Fibroblast of the aortic adventitia (primary cell): ENCODE data around the gene EXTL2. TPM values are rescaled to one million over a fixed set of nuclear protein-coding genes. Genes with fewer than 3 reads are reported as not detected.

Experiments
- DNase-seq: peaks from one replicate; pipeline ENCODE4 v3.0.0-alpha.2; 2010; ENCODE audit warnings: low read depth
- H3K4me3 ChIP-seq: 2 replicates; pipeline ENCODE4 v1.5.1; 2011; ENCODE audit warnings: low read depth, mild to moderate bottlenecking, control low read depth, low read length, moderate library complexity
- total RNA-seq: library from RNA; depleted of rRNA; stranded (reverse); fragments of >200 nt; gene quantifications from 2 replicates; pipeline ENCODE4 v1.2.3, GENCODE V29; 2012; ENCODE audit warnings: low replicate concordance
- TF ChIP-seq, protein P1 (sequence below): IDR thresholded peaks from 2 replicates; pipeline ENCODE4 v1.5.1; 2011; ENCODE audit warnings: mild to moderate bottlenecking, low read length, control low read depth, inconsistent platforms; ENCODE audit not compliant: insufficient read depth

Gene EXTL2
- total RNA-seq, 1 donor: 34.1 TPM

DNA sequence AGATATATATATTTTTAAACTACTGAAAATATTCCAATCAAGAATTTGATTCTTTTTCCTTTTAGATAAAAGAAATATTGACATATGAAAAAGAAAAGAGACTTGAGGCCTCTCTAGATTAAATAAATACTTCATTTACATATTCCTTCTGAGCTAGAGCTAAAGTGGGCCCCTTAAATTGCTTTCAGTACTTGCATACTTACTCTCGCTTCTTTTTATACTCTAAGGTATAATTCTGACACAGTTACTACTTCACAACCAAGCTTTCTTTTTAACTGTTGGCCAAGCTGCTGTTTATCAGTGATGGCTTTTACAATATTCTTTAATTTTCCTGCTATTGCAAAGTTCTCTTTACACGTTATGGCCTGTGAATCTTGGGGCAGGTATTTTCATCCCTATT lies 24.6 kb downstream of the EXTL2 start:
- TF ChIP-seq, protein P1, sequence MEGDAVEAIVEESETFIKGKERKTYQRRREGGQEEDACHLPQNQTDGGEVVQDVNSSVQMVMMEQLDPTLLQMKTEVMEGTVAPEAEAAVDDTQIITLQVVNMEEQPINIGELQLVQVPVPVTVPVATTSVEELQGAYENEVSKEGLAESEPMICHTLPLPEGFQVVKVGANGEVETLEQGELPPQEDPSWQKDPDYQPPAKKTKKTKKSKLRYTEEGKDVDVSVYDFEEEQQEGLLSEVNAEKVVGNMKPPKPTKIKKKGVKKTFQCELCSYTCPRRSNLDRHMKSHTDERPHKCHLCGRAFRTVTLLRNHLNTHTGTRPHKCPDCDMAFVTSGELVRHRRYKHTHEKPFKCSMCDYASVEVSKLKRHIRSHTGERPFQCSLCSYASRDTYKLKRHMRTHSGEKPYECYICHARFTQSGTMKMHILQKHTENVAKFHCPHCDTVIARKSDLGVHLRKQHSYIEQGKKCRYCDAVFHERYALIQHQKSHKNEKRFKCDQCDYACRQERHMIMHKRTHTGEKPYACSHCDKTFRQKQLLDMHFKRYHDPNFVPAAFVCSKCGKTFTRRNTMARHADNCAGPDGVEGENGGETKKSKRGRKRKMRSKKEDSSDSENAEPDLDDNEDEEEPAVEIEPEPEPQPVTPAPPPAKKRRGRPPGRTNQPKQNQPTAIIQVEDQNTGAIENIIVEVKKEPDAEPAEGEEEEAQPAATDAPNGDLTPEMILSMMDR: no peak
- no peak for DNase-seq
- H3K4me3 ChIP-seq: no peak overlapping the region

DNA sequence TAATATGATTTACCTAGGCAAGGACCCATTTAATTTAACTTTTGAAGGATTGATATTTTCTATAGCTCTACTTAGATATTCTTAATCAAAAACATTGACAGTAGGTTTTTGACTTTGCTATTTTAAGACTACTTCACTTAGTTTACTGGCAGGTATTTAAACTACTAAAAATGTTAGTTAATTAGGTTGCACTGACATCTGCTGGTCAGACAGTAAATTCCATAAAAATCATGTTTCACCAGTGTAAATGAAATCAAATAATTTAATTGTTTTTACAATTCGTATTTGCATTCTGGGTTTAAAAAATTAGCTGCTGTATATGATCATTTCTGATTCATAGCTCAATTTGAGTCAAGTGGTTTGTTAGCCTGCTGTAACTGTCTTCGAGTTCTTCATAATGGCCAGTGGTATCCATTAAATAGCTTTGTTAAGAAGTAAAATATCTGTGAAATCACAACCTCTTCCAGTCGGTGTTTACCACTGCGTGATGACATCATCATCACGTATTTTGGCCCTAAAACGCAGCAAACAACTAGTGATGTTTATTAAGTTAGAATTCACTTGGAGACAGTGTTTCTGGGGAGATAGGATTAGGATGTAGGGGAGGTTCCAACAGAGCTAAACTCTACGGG lies 26.2 kb downstream of the EXTL2 start:
- H3K4me3 ChIP-seq: no peak overlapping the region
- TF ChIP-seq, protein P1: peak; percentile 54
- peak; percentile 78 for DNase-seq

DNA sequence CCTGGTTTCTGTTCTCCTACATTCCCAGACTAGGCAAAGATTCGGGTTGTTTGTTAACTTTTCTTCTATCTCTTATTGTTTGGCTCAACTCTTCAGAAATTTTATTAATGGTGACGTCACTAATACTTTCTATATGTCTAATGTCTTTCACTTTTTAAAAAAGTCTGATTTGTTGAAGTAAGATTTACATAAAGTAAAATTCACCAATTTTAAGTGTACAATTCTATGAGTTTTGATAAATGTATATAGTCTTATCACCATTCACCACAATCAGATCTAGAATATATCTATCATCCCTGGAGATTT lies 27.8 kb downstream of the EXTL2 start:
- TF ChIP-seq, protein P1: no peak

DNA sequence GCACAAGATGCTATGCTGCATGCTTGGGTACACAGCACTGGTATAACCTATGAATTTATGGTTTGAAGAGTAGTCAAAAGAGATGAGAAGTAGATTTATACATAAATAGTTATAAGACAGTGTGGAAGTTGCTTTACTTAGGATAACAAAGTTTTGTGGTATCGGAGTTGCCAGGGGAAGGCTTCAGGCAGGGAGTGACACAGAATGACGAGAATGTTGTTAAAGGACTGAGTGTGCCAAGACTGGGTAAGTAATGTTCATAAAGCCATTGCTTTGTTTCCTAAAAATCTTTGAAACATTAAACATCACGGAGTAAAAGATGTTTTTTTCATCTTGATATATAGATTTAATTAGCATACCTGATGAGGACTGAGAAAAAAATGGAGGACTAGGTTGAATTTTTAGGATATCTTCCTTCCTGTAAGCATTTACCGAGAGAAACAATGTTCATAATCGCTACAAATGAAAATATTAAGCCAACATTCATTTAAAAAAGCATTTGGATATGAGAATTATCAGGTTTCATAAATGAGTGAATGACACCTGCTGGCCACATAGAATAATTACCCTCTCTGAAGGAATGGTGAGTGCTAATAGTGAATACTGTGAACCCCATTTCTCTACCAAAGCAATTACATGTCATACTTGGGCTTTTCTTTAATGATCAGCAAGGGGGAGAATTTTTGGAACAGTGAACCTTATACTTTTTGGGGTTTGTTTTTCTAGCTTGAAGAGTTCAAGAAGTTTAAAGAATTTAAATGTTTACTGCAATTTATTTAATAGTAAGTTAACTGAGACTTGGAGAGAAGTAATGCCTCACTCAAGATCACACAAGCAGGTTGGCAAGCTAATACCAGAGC lies 28.4 kb downstream of the EXTL2 start:
- H3K4me3 ChIP-seq: no peak overlapping the region
- DNase-seq: peak; percentile 77
- TF ChIP-seq, protein P1: peak; percentile 50

More for the DNA sequence above, 27.8 kb downstream of the EXTL2 start:
- no peak for DNase-seq
- H3K4me3 ChIP-seq: no peak overlapping the region

DNA sequence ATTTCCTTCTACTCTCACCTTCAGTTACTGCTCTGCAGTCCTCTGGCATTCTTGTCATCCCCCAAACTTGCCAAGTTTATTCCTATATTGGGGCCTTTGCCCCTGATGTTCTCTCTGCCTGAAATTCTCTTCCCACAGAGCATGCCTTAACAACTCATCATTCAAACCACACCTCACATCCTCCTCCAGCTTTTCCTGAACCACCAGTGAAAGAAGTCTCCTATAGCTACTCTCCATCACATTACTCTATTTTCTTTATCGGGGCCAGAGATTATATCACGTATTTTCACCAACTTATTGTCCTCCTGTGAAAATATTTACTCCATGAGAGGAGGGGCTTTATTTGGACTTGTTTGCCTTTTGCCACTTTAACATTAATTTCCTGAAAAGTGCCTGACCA lies 32.1 kb downstream of the EXTL2 start:
- TF ChIP-seq, protein P1: no peak
- H3K4me3 ChIP-seq: no peak overlapping the region
- peak; percentile 28 for DNase-seq

DNA sequence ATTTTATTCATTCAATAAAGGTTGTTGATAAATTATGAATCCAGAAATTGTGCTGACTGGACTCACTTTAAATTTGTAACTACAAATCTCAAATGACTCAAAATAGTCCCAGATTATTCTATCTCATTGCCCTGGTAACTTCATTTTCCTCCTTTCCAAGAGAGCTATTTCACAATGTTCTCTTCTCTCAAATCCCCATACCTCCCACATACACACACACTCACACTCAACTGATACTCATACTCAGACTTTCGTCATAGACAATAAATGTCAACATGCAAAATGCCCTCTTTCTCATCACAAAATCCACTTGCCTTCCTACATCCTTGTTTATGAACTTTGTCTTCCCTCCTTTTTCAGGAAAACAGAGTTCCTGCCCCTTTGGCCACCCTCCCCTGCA lies 33.3 kb downstream of the EXTL2 start:
- no peak overlapping the region for H3K4me3 ChIP-seq
- DNase-seq: peak; percentile 46
- TF ChIP-seq, protein P1: no peak
